GM18508 (cell line): ENCODE data around the gene ANGEL2.
"Not testable (repeated sequence)": the region's sequence is repeated elsewhere in the genome, so short reads cannot be mapped to it uniquely, and the experiment has no call there.

Experiments
- ATAC-seq: cut with Tn5 transposase; IDR thresholded peaks from one replicate; pipeline ENCODE4 v1.9.1; 2021; ENCODE audit warnings: moderate number of reproducible peaks; ENCODE audit not compliant: insufficient read depth, unreplicated experiment

ANGEL2 gene

GRCh38 chr1:212977781-212978645 lies 37.7 kb downstream of the ANGEL2 start:
- ATAC-seq, result no peak

- ATAC-seq, result no peak
Measured at GRCh38 chr1:212976586-212976985, 39.1 kb downstream of the ANGEL2 start.

GRCh38 chr1:212975111-212975918 lies 40.4 kb downstream of the ANGEL2 start:
- ATAC-seq, result no peak

GRCh38 chr1:212974711-212975110 lies 41.0 kb downstream of the ANGEL2 start:
- ATAC-seq, result no peak

- ATAC-seq, result no peak
Measured at GRCh38 chr1:212973899-212974298, 41.8 kb downstream of the ANGEL2 start.

GRCh38 chr1:212973426-212973825 lies 42.2 kb downstream of the ANGEL2 start:
- no peak for ATAC-seq

GRCh38 chr1:212971312-212971711 lies 44.4 kb downstream of the ANGEL2 start:
- ATAC-seq, result no peak

- ATAC-seq, result no peak
Measured at GRCh38 chr1:212970085-212970484, 45.6 kb downstream of the ANGEL2 start.

- ATAC-seq, result no peak
Measured at GRCh38 chr1:212968368-212968863, 47.3 kb downstream of the ANGEL2 start.

GRCh38 chr1:212967801-212968200 lies 47.9 kb downstream of the ANGEL2 start:
- no peak for ATAC-seq

GRCh38 chr1:212966616-212967015 lies 49.1 kb downstream of the ANGEL2 start:
- ATAC-seq, result no peak

GRCh38 chr1:212964993-212965392 lies 50.7 kb downstream of the ANGEL2 start:
- ATAC-seq, result not testable (repeated sequence)

- no peak for ATAC-seq
Measured at GRCh38 chr1:212964102-212964501, 51.6 kb downstream of the ANGEL2 start.

- no peak for ATAC-seq
Measured at GRCh38 chr1:212962509-212962908, 53.2 kb downstream of the ANGEL2 start.

GRCh38 chr1:212960932-212961331 lies 54.7 kb downstream of the ANGEL2 start:
- ATAC-seq, result no peak

GRCh38 chr1:212959266-212960220 lies 56.1 kb downstream of the ANGEL2 start:
- ATAC-seq, result peak; percentile 60

- ATAC-seq, result no peak
Measured at GRCh38 chr1:212958175-212958574, 57.5 kb downstream of the ANGEL2 start.

- no peak for ATAC-seq
Measured at GRCh38 chr1:212957546-212957945, 58.1 kb downstream of the ANGEL2 start.

GRCh38 chr1:212955961-212956620 lies 59.6 kb downstream of the ANGEL2 start:
- no peak for ATAC-seq

GRCh38 chr1:212955098-212955497 lies 60.6 kb downstream of the ANGEL2 start:
- ATAC-seq, result no peak
